Measurements from ENCODE around the gene TBC1D22A.

The TBC1D22A gene

DNA sequence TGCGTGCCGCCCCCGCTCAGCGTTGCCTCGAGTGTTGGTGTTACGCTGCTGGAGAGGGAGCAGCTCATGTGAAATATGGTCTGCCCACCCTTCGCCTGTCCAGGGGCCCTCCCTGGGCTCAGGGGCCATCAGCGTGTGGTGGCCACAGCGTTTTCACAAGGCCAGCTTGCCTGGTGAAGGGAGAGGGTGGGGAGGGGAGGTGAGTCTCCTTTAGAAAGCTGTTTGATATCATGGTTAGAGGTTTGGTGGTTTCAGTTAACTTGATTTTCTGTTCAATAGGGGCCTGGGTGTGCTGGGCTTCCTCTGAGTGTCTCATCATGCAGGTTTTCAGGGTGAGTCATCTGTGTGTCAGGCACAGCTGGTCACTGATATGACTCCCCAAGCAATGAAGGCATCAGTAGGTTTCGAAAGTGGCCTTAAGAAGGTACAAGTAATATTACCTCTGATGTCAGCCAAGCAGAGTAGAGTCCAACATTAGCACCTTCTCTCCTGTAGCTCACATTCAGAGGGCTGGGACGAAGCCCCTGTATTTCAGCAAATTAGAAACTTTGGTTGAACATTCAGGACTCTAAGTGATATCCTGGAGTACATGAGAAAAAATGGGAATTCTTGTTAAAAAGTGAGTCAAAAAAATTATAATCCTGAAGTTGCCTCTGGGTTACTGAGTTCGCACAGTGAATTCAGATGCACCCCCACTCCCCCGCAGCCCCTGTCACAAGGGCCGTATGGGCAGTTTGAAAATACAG, 172.5 kb downstream of the TBC1D22A start:
- DNase-seq (ENCODE audit: low read depth), result peak; percentile 31

DNA sequence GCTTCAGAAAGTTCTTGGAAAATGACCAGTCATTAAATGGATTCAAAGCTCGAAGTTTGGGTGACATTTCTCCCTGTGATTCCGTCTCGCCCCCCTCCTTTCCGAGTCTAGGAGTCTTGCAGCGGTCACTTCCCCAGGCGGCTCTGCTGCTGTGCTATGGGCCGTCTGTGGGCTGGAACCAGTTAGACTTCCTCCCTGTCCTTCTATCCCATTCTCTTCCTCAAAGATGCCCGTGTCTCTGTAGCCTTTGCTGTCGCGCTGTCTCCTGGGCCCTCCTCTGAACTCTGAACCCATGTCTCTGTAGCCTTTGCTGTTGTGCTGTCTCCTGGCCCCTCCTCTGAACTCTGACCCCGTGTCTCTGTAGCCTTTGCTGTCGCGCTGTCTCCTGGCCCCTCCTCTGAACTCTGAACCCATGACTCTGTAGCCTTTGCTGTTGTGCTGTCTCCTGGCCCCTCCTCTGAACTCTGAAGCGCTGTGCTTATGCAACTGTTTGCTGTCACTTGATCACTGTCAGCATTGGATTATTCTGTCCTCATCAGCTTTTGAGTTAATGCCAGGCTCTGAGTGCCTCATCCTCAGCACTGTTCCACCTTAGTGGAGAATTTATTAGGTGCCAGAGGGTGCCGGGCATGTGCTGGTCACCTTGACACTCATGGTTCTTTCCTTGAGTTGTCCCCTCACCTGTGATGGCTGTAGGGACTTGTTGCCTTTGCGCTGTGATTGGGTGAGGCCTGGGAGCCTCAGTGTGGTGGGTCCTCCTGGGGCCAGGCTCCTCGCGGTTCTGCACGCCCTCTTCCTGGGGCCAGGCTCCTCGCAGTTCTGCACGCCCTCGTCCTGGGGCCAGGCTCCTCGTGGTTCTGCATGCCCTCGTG, 173.3 kb downstream of the TBC1D22A start:
- DNase-seq (ENCODE audit: low read depth), result no peak

DNA sequence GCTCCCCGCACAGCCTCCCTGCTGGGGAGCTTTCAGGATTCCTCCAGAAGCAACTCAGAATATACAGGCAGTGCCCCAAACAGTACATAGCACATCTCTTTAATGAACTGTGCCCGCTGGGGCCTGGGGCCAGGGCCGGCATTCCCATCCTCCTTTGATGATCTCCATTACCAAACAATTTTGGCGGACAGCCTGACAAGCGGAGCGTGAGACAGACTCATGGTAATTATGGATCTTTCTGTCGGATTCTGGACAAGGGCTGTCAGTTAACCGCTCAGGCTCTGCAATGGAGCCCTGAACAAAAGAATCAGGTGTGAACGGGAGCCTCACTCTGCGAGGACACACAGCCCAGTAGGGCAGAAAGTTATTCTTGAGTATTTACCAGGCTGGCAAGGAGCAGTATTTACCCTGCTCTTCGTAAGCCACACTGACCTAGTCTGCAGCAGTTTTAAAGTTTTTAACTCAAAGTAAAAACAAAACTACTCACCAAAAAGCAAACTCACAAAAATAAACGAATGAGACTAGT, 174.0 kb downstream of the TBC1D22A start:
- DNase-seq (ENCODE audit: low read depth), result no peak

DNA sequence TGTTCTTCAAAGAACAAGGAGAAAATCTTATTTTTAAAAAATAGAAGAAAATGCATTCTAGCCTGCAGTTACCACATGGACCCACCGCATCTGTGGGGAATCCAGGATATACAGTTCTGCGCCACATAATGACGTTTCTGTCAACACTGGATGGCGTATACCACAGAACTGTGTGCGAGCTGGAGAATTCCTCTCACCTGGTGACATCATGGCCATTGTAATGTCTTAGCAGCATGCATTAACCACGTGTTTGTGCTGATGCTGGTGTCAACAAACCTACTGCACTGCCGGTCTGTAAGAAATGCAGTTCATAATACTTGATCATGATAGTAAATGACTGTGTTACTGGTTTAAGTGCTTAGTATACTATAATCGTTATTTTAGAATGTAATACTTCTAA, 174.7 kb downstream of the TBC1D22A start:
- DNase-seq (ENCODE audit: low read depth), result no peak

DNA sequence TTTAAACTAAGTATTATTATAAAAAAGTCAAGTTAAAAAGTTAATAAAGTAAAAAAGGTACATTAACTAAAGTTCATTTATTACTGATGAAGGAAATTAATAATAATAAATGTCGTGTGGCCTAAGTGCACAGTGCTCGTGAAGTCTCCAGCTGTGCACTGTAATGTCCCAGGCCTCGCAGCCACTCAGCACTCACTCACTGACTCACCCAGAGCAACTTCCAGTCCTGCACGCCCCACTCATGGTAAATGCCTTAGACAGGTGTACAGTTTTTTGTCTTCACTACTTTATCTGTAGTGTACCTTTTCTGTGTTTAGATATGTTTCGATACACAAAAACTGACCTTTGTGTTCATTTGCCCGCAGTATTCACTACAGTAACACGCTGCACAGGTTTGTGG, 175.5 kb downstream of the TBC1D22A start:
- DNase-seq (ENCODE audit: low read depth), result no peak

DNA sequence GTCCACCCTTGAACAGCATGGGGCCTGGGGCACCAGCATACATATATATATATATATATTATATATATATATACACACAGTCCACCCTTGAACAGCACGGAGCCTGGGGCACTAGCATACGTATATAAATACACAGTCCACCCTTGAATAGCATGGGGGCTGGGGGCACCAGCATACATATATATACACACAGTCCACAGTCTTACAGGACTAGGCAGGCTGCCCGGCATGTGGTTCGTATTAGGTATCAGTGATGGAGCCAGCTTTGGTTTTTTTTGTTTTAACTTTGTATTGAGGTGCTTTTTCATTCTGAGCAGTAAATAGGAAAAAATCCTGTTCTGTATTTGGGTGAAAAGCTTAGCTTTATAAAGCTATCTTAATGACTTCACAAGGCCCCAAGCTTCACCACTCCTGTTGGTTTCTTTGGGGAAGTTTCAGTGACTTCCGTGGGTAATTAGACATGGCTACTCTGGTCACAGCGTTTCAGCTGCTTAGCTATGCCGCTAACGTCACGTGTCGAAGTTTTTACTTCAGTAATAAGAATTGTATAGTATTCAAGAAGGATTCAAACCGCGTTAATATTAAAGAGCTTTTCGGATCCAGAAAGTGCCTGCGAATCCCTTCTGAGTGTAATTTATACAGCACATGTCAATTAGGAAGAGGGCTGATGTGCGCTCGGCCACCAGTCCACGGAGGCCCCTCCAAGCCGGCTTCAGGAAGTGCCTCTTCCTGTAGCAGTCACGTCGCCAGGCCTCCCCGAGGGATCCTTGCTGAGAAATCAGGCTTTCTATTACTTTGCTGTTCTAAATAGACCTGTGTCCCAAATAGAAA, 179.7 kb downstream of the TBC1D22A start:
- DNase-seq (ENCODE audit: low read depth), result peak; percentile 43

DNA sequence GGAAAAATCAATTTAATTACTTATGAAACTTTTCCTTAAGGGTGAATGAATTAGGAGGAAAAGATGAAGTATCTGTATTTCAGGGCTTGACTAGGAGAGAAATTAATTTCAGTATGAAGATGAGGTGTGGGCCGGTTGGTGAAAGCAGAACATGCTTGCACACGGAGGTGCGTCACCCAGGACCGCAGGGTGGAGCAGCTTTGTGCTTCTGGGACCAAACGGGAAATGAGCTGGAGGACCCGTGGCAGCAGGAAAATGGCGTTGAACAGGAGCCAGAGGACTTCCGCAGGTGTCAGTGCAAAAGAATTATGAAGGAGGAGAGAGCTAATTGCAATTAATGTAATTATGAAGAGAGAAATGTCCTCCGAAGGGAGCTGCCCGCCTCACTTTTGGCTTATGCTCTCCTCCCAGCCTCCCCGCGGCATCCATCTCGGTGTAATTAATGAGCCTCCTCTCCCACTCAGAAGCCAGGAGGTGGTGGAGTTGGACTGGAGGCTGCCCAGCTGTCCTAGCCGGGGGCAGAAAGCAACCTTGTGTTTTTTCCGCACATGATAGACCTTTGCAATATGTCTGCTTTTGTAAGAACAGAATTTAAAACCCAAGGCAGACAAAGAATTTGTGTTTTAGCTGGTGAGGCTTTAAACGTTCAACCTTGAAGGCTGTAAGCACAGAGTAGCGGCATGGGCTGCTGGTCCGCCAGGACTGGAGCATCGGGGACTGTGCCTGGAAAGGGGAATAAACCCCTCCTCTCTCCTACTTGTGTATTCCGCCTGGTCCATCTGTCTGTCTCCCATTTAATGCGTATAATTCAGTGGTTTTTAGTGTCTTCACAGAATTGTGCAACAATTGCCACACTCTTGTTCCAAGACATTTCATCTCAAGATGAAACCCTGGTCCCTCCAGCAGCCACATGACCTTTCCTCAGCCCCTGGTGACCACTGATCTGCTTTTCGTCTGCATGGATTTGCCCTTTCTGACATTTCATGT, 180.6 kb downstream of the TBC1D22A start:
- no peak for DNase-seq (ENCODE audit: low read depth)

DNA sequence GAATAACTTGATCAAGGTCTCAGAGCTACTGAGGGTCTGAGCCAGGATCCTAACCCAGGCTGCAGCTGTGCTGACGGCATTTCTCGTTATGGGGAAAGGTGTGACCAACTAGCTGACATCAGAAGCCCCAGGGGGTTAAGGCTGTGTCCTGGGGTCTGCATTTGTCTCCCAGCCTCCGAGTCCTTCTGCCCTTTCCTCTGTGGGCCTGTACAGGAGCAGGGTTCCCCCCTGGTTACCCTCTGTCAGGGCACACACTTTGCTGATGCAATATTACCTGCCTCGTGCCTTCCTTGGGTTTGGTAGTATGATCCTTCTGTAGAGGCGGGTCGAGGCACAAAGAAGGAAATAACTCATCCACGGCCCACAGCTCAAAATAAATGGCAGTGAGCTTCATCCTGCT, 183.0 kb downstream of the TBC1D22A start:
- DNase-seq (ENCODE audit: low read depth), result no peak

DNA sequence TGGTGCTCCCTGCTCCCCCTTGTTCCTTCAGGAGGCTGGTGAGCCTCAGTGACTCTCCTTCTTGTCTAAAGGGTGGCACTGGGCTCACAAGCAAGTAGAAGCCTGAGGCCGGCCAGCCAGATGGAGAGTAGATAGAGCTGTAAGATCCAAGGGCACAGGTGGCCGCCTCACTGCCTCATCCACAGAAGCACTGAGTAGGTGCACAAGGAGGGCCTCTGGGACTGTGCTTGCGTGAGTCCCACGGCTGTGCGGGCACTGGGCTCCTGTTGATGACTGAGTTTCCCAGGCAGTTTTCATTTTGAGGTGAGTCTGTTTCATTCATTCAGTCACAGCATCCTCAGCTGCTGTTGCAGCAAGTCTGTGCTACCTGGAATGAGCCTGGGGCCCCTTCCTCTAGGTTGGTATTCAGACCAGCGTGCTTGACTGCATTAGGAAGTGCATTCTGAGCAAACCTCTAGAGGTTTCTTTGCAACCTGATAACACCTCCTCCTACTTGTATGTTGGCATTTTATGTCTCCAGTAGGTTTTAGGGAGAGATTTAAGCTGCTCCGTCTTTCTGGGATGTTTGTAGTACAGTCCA, 184.0 kb downstream of the TBC1D22A start:
- no peak for DNase-seq (ENCODE audit: low read depth)

DNA sequence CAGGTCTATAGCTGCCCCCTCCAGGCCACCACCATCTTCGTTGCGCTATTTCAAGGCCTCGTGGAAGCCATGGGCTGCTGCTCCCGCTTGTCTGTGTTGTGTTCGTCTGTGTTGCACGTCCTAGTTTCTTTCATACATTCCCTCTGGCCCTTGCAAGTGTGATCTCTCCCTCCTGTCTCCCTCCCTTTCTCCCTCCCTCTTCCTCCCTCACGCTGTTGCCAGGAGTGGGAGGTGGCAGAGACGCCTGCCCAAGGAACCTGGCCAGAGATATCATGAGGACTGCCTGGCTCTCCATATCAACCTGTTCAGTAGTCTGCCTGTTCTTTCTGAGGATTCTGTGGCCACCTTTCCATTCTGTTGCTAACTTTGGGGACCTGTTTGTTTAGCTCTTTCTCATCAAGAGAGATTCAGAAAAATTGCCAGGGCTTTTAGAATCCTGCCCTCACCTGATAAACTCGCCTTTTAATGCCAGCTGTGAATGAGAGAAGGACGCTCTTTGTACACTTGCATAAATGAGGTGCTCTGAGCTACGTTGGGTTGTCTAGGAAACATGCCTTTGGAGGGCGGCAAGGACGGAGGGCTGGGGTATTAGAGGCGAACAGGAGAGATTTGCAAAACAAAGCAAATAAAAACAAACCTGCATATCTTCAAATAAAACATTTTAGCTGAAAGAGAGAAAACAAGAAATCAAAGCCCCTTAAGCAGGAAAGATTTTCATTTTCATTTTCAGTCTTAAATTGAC, 185.2 kb downstream of the TBC1D22A start:
- DNase-seq (ENCODE audit: low read depth), result no peak

DNA sequence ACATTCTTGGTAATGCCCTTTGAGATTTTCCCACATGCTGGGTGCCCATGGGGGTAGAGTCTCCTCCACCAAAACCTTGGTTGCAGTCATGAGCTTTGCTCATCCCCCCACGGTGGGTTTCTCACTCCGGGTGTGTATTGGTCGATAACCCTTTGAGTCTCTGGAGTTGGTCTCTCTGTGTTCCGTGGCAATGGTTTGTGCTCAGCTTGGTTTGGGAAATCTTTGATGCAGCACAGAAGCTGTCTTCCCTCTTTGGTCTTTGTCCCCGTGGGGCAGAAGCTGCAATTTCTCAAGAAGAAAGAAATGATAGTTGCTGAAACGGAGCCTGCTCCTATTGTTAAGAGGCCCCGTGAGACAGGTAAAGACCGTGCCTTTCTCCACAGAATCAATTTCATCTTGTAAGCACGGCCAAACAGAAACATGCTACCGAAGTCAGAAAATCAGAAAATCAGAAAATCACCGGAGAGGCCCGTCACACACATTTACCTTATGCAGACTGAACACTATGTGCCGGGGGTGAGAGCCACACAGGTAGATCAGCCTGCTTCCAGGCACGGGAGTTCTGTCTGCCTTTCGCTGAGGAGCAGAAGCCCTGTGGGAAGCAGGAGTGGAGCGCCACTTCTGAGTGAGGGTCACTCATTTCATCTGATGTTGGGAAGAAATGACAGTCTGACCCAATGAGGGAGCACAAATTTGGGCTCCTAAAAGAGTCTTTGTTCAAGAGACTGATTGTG, 186.1 kb downstream of the TBC1D22A start:
- DNase-seq (ENCODE audit: low read depth), result no peak

DNA sequence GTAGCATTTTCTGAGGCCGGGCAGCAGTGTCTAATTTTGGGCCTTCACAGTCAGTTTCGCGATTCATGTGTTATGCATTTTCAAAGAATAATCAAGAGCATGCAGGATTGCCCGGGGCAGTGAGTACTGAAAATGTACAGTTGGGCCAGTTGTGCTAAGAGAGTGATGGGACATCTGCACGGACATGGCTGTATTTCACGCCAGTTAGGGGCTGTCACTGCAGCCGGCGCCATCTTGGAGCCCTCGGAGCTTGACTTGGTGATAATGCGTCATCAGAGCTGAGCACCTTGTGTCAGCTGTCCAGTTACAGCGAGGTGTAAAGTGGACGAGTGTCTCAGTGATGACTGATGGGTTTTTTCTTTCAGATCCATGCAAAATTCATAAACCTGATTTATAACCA, 188.9 kb downstream of the TBC1D22A start:
- no peak for DNase-seq (ENCODE audit: low read depth)

DNA sequence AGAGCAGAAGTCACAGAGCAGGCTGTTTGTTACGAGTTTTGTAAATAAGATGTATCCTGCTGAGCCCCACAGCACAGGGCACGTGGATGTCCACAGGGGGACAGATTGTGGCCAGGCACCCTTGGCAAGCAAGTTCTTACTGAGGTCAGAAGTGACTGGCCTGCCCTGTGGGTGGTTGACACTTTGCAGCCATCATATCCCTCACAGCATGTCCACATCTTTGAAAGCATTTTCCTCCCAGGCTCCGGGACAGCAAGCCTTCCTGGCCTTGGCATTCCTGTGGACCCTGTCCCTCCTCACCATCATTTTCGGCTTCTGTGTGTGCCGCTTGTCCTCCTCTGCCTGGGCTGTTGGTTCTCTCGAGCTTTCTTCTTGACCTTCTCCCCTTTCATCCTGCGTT, 189.5 kb downstream of the TBC1D22A start:
- no peak for DNase-seq (ENCODE audit: low read depth)

DNA sequence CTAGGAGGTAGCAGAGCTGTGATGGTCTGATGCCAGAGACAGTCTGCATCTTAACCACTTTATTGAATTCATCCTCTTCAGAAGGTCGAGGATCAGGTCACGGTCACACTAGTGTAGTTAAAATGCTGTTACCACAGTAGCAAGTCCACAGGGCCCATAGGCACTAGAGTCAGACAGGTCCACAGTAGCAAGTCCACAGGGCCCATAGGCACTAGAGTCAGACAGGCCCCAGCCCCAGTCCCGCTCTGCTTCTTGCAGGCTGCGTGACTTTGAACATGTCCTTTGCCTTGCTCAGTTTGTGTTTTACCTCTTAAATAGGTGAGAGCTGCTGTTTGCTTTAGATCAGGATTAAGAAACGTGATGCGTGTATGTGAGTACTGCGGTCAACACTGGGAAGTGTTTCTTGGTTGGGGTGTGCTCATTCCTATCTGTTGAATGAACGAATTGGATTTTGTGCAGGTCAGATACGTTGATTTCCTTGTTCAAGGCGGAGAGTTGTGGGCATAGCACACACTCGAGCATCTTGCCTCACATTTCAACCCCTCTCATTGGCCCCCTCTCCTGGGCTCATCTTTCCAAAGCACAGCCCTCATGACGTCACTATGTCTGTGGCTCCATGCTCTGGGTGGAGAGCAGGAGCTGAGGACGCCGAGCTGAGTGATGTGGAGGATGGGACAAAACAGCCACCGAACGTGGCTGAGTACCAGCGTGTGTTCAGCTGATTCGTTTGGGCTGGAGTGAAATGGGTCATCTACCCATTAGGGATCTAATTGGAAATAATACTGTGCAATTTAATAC, 191.7 kb downstream of the TBC1D22A start:
- no peak for DNase-seq (ENCODE audit: low read depth)

DNA sequence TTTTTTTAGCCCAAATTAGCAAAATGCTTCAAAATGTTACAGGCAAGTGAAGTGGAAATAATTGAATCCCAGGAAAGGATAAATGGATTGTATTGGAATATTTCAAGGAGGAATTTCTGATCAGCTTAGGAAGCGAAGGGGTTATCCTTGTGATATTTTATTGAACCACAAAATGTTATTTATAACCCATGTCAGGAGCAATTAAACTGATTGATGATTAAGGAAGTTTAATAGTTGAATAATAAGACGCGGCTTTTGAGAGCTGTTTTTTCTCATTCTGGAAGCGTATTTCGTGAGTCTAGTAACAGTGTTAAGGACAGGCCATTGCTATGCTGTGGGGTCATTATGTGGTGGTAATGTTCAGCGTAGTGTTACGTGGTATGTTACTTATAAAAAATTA, 192.3 kb downstream of the TBC1D22A start:
- DNase-seq (ENCODE audit: low read depth), result no peak

DNA sequence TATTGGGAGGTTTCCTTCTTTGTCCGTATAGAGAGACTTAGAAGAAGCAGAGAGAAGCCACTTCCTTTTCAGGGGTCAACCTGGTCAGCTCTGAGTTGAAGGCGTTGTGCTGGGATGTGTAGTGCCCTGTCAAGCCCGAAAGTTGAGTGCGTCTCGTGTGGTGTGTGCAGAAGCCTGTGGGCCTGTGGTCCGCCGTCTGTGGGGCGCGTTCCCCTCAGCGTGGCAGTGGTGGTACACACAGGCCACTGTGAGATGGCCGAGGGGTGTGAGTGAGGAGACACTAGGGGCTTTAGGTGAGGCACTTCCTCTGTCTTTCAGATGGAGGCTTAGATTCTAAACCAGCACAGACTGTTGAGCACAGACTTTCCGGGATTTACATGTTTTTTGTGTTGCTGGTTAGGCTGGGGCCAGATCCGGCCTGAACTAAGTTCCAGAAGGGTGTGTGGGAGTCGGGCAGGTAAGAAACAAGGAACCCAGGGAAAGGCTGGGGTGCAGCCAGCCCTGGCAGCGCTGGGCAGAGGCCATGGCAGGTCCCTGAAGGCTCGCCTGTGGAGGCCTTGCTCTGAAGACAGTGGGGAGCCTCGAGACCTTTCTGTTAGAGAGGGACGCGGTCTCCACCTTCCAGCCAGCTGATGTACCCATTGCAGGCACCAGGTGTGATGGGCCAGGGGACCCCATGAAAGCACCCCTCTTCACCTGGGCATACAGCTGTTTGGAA, 194.2 kb downstream of the TBC1D22A start:
- no peak for DNase-seq (ENCODE audit: low read depth)

DNA sequence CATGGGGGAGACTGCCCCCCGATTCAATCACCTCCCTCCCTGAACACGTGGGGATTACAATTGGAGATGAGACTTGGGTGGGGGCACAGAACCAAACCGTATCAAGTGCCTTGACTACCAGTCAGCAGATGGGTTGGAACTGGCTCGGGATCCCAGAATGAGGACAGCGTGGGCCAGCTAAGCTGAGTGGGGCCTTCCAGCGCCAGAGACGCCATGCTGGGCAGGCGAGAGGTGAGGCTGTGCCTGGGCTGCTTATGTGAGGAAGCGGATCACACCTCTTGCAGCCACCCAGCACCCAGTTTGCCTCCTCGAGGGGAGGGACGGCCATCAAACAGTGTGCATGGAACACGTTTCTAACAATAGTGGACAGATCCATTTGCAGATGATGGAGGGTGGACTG, 195.1 kb downstream of the TBC1D22A start:
- no peak for DNase-seq (ENCODE audit: low read depth)

DNA sequence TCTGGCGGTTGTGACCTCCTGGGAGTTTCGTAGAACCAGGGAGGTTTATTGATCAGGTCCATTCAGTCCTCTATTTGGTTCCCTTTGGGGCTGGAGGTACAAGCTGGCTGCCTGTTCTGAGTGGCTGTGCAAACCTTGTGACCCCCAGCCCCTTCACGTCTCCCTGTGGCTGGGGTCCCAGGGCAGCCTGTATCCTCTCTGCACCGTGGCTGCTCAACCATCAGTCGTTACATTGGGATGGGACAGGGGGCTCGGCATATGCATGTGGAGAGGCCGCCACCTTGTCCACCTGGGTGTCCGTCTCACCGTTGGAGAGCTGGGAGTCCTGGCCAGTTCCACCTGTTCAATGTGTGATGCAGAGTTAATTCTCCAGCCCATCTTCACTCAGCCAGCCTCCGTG, 195.7 kb downstream of the TBC1D22A start:
- no peak for DNase-seq (ENCODE audit: low read depth)
